Retinal pigment epithelial cell (primary cell): ENCODE results near the gene PRSS37.

Experiments used
- DNase-seq: peaks from one replicate; pipeline ENCODE4 v3.0.0-alpha.2; 2010; ENCODE audit warnings: low read depth
- H3K4me3 ChIP-seq: 2 replicates; pipeline ENCODE4 v1.5.1; 2011; ENCODE audit warnings: mild to moderate bottlenecking, low read length, control low read depth, moderate library complexity
- CTCF ChIP-seq: conservative IDR thresholded peaks from 2 replicates; pipeline ENCODE4 v1.5.1; 2011; ENCODE audit warnings: low read depth, low read length, control low read depth, inconsistent platforms

The PRSS37 gene

GRCh38 chr7:141789917-141790316 is 51.4 kb downstream of the PRSS37 start, which contains the start of gene TAS2R5:
Gene TAS2R5, plus strand, starts transcription at chr7:141790217. Its CDS starts 145 bp downstream, at chr7:141790362.
- no peak for TF ChIP-seq CTCF
- no peak for DNase-seq
- H3K4me3 ChIP-seq = no peak within 1 kb of the TSS

GRCh38 chr7:141788296-141788695 is 53.0 kb downstream of the PRSS37 start:
- no peak overlapping the region for H3K4me3 ChIP-seq
- DNase-seq = no peak
- TF ChIP-seq CTCF = no peak
